HG03575 (cell line): ENCODE results near the gene MEN1.

ENCODE experiments used
- ATAC-seq: cut with Tn5 transposase; IDR thresholded peaks from one replicate; pipeline ENCODE4 v1.9.1; 2021; ENCODE audit not compliant: unreplicated experiment, insufficient number of reproducible peaks, low FRiP score; ENCODE audit errors: extremely low read depth

The MEN1 gene

DNA sequence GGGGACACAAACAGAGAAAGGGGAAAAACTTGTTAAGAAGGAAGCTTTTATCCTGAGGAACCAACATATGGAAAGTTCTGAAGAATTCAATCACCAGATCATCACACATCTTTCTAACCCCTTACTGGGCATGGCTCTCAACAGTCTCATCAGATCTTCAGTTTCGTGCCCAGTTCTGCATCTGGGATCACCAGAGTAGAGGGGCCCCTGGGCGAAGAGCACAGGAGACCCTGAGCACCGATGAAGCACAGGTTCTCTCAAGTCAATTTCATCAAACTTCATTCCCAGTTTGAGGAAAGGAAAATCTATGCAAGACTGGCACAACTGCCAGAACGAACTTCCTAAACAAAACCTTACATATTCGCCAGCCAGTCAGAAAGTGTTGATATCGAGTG lies 42.1 kb downstream of the MEN1 start:
- ATAC-seq = no peak

DNA sequence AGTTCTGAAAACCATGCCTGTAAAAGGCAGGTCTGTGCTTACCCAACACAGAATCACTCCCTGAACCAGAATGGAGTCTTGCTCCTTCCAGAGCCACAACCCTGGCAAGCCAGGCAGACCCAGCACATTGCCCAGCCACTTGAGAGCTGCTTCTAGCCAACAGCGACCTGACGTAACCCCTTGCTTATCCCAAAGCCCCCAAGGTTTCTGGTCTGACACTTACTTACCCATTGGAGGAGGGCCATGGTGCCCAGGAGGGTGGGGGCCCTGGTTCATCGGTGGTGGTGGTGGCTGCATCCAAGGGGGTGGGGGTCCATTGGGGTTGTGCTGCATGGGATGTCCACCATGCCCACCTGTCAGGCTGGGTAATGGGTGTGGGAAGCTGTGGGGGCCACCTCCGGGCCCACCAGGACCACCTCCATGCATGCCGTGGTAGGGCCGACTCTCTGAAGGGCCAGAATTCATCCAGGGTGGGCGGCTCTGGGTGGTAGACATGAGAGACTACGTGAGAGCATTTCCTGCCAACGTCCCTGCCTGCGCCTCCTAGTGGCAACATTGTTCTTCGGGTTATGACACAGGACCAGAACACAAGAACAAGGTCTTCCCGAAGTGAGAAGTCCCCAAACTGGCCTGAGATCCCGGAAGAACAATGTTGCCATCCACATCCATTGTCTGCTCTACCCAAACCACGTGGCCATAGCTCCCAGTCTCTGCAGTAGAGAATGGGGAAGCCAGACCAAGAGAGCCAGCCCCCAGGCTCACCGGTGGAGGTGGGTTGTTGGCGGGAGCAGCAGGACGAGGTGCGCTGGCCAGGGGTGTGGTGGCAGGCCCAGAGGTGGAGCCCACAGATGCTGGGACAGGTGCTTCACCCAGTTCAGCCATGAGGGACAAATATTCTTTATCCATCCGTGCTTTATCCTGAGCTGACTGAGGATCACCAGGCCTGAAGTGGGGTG lies 42.7 kb downstream of the MEN1 start:
- ATAC-seq = no peak

GRCh38 chr11:64766881-64767280 lies 43.5 kb downstream of the MEN1 start:
- no peak for ATAC-seq

DNA sequence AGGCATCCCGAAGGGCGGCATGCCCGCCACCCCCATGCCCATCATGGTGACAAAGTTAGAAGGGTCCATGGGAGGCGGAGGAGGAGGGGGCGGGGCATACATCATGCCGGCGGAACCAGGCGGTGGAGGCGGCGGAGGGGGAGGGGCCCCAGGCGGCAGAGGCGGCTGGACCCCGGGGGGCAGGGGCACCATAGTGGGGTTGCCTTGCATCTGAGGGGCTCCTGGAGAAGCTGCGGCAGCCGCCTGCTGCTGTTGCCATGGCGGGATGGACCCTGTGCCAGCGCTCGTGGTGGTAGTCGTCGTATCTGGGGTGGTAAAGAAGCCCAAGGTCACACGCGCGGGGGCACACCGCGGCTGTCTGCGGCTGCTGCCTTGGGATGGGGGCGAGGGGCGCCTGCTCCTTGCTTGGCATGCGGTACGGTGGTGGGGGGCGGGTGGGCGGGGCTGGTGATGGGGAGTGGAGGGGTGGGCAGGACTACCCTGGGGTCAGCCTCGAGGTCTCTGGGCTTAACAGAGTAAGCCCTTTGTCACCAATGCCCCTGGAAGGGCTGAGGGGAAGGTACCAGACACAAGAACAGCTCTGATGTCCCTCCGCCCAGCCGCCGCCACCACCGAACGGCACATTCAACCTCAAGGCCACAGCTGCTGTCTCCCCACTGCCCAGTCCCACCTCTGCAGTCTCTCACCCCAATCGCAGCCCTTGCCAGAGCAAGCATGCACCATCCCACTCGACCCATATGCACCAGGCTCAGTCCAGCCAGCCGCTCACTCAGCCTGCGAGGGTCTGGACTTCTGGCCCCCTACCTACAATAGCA lies 44.3 kb downstream of the MEN1 start:
- ATAC-seq = no peak

DNA sequence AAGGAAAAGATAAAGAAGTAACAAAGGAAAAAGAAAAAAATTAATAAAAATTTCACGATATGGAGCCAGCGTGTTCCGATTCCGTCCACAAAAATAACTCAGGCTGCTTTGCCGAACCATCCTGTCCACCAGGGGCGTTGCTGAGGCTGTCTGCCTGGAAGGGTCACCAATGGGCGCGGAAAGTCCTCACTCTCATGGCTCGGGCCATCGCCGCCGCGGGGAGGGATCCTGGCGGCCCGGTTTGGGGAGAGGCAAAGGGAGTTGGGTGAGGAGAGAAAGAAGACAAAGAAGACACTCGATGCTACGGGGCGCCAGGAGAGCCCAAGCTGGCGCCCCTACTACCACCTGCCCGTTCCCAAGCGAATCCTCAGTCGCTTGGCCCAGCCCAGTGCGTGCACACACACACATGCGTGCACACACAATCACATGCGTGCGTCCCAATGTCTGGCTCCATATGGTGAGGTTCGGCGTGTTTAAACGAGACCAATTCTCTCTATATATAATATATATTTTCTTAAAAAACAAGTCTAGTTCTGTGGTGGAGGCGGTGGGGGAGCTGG lies 45.0 kb downstream of the MEN1 start:
- no peak for ATAC-seq

DNA sequence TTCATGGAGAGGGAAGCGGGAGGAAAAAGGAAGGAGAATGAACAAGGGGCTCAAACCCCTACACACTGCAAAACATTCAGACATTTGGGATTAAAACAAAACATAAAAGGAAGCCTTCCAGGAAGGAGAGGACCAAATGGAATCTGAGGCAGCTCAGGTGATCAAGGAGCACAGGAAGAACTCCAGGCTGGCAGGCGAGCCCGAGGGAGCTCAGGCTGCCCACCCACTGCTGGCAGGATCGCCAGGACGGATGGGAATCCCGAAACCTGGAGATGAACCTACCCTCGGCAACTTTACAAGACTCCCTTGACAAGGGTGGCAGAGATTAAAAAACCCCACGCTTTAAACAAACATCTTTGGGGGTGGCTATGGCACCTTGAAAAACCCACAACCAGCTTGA lies 45.6 kb downstream of the MEN1 start:
- no peak for ATAC-seq

DNA sequence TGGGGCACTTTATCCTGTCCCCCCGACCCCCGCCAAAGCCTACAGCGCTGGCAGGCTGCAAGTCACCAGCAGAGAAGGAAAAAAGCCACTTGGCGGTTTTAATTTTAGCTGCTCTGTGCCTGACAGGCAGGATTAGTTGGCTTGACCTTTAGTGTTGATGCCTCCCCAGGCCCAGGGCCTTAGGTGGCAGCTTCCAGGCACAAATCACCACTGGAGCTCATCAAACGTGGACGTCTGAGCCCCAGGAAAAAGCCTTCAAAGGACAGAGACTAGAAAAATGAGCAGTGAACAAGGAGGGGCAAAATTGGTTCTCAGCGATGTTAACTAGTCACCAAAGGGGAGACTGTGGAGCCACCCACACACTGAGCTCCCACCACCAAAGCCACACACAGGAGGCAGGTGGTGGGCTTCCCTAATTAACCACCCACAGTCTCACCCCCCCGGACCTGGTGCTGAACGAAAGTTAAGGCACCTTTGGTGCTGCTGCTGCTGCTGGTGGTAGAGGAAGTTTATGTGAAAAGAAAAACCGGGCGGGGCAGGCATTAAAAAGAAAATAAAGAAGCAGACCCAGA lies 46.2 kb downstream of the MEN1 start:
- no peak for ATAC-seq

DNA sequence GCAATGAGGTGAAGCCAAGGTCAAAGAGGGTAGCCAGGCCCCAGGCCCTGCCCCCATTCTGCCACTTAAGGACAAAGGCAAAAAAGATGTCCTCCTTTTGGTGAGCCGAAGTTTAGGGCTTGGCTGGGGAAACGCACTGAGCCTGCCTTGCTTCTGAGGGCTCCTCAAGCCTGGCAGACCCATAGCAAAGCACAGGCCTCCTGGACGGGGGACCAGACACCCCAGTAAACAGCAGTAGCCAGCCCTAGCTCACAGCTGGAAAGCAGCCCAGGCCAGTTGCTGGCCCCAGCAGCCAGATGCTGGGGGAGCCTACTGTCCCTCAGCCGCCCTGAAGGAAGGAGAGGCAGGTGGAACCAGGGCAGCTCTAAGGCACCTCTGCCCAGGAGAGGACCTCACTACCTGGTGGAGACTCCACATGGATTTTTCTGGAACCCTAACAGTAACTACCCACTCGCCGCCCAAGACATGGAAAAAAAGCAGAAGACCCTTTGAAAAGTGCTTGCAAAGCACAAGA lies 46.8 kb downstream of the MEN1 start:
- no peak for ATAC-seq

DNA sequence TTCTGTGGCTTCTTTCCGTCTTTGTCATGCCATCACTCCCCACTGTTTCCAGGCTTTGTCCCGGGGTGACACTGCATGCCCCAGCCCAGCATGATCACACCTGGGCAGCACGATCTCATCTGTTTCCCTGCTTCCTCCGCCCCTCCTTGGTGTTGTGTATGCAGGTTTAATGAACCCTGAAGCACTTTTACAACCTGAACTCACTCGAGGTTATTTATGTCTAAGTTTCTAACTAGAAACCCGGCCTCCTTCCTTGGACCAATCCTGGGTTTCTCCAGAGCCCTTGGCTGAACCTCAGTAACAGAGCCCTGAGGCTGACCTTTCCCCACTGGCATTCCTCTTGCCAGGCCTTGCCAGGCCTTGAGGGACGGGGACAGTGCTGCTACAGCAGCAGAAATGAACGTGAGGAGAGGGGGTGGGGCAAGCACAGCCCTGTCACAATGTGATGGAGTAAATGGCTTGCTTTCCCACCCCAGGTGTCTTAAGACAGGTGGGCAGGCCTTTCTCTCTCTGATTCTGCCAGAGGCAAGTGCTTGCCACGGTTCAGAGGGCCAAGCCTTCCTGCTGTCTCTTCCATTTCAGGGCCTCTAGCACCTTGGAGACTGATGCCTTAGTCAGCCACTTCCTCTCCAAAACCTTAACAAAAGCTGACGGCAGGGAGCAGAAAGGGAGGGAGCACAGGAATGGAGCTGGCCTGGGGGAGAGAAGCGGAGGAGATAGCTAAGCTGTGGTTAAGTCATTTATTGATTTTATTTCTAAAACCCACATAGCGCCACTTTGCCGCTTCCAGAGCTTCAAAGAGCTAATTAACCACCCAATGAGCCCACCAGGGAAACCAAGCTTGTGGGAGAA lies 47.5 kb downstream of the MEN1 start:
- ATAC-seq = no peak

DNA sequence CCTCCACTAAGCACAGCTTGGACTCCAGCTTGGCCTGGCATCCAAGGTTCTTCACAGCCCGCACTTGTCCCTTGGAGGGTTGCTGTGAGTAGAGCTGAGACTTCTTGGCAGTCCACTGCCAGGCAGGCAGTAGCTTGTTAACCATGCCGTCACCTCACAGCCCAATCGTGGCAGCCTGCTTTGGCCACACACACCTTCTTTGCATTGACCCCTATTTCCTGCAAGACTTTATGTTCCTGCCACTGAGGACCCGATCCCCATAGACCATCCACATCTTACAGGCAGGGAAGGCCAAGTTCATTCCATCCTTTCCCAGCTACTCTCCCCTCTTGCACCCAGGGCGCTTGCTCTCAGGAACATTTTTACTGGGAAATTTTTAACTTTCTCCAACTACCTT lies 48.1 kb downstream of the MEN1 start:
- ATAC-seq = no peak

- ATAC-seq = no peak
Observed at GRCh38 chr11:64760759-64761420, 49.5 kb downstream of the MEN1 start.

GRCh38 chr11:64759722-64760719 lies 50.3 kb downstream of the MEN1 start, which contains the start of gene PYGM:
Gene PYGM, minus strand, starts transcription at chr11:64759974. Its CDS starts 76 bp downstream, at chr11:64759898.
- no peak for ATAC-seq

DNA sequence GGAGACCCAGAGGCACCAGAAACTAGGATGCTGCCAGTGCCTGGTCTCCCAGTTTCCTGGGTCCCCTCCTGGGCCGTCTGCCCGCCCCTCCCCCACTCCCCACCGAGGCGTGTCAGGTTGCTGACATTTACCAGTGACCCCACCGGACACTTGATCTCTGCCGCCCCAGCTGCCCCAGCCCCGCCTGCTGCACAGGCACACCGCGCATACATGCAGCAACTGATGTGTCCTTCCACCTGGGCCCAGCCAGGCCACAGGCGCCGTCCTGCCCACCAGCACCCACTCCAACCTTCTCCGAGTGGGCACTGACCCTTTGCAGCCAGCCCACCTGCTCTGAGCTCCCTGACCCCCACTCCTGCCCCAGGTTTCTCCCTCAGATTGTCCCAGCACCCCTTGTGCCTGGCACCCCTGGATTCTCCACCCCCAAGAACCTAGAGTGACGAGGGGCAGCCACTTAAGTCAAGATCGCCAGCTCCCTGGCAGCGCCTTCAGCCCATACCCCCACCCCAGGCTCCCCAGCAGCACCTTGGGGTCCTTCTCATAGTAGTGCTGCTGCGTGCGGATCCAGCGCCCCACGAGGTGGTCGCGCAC lies 51.1 kb downstream of the MEN1 start:
- ATAC-seq = no peak

DNA sequence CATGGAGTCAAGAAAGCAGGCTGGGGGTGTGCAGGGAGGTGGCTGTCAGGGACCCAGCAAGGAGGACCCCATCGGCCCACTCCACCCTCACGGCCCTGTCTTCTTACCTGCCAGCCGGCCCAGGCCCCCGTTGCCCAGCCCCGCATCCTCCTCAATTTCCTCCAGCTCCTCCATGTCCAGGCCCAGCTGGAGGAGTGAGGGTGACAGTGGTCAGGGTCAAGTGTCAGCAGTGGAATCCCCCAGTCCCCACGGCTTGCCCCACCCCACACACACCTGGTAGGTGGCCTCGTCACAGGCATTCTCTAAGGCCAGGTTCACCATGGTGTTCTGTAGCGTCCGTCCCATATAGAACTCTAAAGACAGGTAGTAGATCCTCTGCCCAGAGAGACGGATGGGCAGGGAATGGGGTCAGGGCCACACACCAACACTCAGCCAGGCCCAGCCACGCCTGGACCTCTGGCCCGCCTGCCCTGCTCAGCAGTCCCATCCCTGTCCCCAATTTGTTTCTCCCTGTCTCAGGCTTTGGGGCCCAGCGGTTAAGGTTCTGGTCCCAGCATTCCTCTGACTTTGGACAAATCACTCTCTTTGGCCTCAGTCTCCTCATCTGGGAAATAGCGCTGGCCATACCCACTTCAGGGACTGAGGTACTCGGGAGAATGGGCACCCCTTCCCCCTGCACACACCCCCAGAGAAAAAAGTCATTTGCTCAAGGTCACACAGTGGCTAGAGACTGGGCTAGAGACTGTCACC lies 51.8 kb downstream of the MEN1 start:
- ATAC-seq = no peak

DNA sequence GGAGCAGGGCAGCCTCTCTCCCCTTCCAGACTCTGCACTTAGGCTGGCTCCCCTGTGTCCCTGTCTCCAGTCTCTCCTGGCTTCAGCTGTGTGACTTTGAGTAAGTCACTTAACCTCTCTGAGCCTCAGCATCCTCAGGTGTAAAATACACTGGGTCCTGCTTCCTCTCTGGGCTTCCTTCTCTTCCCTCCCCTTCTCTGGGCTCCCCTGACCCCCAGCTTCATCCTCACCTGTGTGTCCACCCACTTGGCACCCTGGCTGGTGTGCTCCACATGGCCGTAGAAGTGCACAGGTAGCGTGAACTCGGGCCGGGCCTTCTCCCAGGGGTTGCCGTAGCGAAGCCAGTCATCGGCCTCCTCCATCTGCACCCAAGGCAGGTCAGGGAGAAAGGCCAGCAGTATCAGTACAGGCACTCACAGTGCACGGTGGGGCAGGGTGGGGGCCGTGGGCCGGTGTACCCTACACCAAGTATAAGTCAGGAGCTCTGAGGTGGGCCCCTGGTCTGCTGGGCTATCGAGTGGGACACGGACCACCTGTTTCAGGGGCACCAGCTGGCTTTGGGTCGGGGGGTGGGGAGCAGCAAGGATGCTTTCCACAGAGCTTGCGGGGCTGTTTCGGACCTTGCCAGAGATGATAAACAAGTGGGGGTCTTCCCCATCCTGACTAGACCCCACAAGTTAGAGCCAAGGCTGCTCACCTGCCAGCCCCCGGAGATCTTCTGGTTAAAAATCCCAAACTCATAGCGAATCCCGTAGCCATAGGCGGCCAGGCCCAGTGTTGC lies 52.6 kb downstream of the MEN1 start:
- no peak for ATAC-seq
